ENCODE results near the gene S100A13. TPM values are rescaled to one million over a fixed set of nuclear protein-coding genes. Genes with fewer than 3 reads are reported as not detected.
A peak's percentile ranks its signal among the peaks of the same experiment; 100 is the strongest.

Gene S100A13
- total RNA-seq, 6 experiments from 2014 or later = 10.4 to 24.5 (median 21.9) TPM

DNA sequence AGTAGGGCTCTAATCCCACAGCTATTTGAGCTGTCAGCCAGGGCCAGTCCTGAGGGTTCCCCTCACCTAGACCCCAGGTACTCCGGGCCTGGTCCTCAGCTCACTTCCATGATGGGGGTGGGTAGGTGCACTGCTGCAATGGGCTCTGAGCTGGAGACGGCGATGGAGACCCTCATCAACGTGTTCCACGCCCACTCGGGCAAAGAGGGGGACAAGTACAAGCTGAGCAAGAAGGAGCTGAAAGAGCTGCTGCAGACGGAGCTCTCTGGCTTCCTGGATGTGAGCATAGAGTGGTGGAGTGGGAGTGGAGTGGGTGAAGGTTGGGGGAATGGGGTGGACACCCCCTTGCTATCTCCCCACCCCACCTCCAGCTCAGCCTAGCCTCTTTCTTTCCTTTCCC lies 3.1 kb upstream of the S100A13 start:
- Histone ChIP-seq H3K27ac (no peak overlapping the region), H3K4me1 (peaks cover 0 to 12% (median 2%) of the 10 kb centered on the region in 4 donors), H3K27me3 (no peaks in the 10 kb centered on the region), H3K4me3 (no peak overlapping the region), H3K36me3 (no peaks in the 10 kb centered on the region), H3K9me3 (no peaks in the 10 kb centered on the region)
- ATAC-seq = no peak
- intact Hi-C loops (cut with DNase I) = no loop called here
- 73% methylated on average over 2 of the region's 7 CpGs for WGBS (ENCODE audit: insufficient coverage, low coverage, low lambda C conversion rate, missing lambda C conversion rate)
- peak in 1 of 3 donors; percentile 15 for DNase-seq
- TF ChIP-seq POLR2A (IDR thresholded peaks at IDR 0.05) = no peak
- TF ChIP-seq, protein P1, sequence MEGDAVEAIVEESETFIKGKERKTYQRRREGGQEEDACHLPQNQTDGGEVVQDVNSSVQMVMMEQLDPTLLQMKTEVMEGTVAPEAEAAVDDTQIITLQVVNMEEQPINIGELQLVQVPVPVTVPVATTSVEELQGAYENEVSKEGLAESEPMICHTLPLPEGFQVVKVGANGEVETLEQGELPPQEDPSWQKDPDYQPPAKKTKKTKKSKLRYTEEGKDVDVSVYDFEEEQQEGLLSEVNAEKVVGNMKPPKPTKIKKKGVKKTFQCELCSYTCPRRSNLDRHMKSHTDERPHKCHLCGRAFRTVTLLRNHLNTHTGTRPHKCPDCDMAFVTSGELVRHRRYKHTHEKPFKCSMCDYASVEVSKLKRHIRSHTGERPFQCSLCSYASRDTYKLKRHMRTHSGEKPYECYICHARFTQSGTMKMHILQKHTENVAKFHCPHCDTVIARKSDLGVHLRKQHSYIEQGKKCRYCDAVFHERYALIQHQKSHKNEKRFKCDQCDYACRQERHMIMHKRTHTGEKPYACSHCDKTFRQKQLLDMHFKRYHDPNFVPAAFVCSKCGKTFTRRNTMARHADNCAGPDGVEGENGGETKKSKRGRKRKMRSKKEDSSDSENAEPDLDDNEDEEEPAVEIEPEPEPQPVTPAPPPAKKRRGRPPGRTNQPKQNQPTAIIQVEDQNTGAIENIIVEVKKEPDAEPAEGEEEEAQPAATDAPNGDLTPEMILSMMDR (IDR thresholded peaks at IDR 0.05) = no peak

DNA sequence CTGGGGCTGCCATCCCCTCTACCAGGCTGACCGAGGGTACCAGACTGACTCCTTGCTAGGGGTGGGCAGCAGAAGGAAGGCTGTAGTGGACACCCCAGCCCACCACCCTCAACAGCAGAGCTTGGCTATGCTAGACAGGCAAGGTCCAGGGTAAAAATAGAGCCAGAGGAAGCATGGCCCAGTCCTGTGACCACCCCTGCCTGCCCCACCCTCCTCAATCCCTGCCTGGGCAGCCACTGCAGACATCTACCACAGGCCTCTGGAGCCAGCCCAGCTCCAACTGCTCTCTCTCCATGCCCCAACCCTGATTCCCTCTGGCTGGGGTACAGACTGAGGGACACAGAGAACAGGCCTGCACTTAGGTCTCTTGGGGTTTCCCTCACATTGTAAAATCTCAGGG lies 2.7 kb upstream of the S100A13 start:
- DNase-seq (peak in 1 of 3 donors; percentile 16), ATAC-seq (no peak)
- no peak for TF ChIP-seq POLR2A (IDR thresholded peaks at IDR 0.05)
- TF ChIP-seq, protein P1 (IDR thresholded peaks at IDR 0.05) = no peak
- H3K36me3 ChIP-seq = no peaks in the 10 kb centered on the region
- H3K9me3 ChIP-seq = no peaks in the 10 kb centered on the region
- H3K4me1 ChIP-seq = peaks cover 0 to 7% (median 2%) of the 10 kb centered on the region in 4 donors
- H3K27ac ChIP-seq = no peak overlapping the region
- H3K27me3 ChIP-seq = no peaks in the 10 kb centered on the region
- intact Hi-C loops (cut with DNase I) = no loop called here
- no CpG with 5 or more reads among the region's 1 CpG for WGBS (ENCODE audit: insufficient coverage, low coverage, low lambda C conversion rate, missing lambda C conversion rate)
- no peak overlapping the region for H3K4me3 ChIP-seq

- Histone ChIP-seq H3K4me3 (no peak overlapping the region), H3K9me3 (no peaks in the 10 kb centered on the region), H3K27ac (no peak overlapping the region), H3K36me3 (no peaks in the 10 kb centered on the region), H3K4me1 (peaks cover 0 to 6% (median 2%) of the 10 kb centered on the region in 4 donors), H3K27me3 (no peaks in the 10 kb centered on the region)
- intact Hi-C loops (cut with DNase I) = no loop called here
- no peak for ATAC-seq
- TF ChIP-seq, protein P1 (IDR thresholded peaks at IDR 0.05) = no peak
- no peak for TF ChIP-seq POLR2A (IDR thresholded peaks at IDR 0.05)
- DNase-seq = peak in 1 of 3 donors; percentile 11
- WGBS (ENCODE audit: insufficient coverage, low coverage, low lambda C conversion rate, missing lambda C conversion rate) = 100% methylated on average over 1 of the region's 5 CpGs
Observed at GRCh38 chr1:153629343-153629665, 2.0 kb upstream of the S100A13 start.

- Histone ChIP-seq H3K9me3 (no peaks in the 10 kb centered on the region), H3K27me3 (no peaks in the 10 kb centered on the region), H3K4me3 (no peak overlapping the region), H3K27ac (no peak overlapping the region), H3K4me1 (peaks cover 0 to 6% (median 2%) of the 10 kb centered on the region in 4 donors), H3K36me3 (no peaks in the 10 kb centered on the region)
- TF ChIP-seq, protein P1 (IDR thresholded peaks at IDR 0.05) = no peak
- intact Hi-C loops (cut with DNase I) = no loop called here
- 79% methylated on average over 2 of the region's 6 CpGs for WGBS (ENCODE audit: insufficient coverage, low coverage, low lambda C conversion rate, missing lambda C conversion rate)
- peak in 1 of 3 donors; percentile 17 for DNase-seq
- no peak for ATAC-seq
Observed at GRCh38 chr1:153628638-153629342, 1.5 kb upstream of the S100A13 start.

Data from right lobe of liver (tissue), 6 donors.